Loucy (cell line): Measurements from ENCODE around the gene TMEM59.
A peak's percentile ranks its signal among the peaks of the same experiment; 100 is the strongest.

ENCODE experiments used
- H2AFZ ChIP-seq: fragments of 200-600 bp; sonication (generic); 2 replicates; pipeline ENCODE4 v1.6.0; 2016; ENCODE audit warnings: antibody characterized with exemption, mild to moderate bottlenecking, low read length, moderate library complexity
- H3F3A ChIP-seq: fragments of 200-600 bp; 2 replicates; pipeline ENCODE4 v1.6.0; 2016; ENCODE audit warnings: antibody characterized with exemption, low read depth, mild to moderate bottlenecking
- H3K27me3 ChIP-seq: fragments of 200-600 bp; sonication (generic); 2 replicates; pipeline ENCODE4 v1.6.1; 2014; ENCODE audit warnings: low read length, mild to moderate bottlenecking; ENCODE audit not compliant: insufficient read depth, poor library complexity, severe bottlenecking
- H3K36me3 ChIP-seq: fragments of 200-600 bp; sonication (generic); 2 replicates; pipeline ENCODE4 v1.6.1; 2016; ENCODE audit warnings: low read length; ENCODE audit not compliant: insufficient read depth
- H3K4me1 ChIP-seq: fragments of 200-600 bp; sonication (generic); 2 replicates; pipeline ENCODE4 v1.5.1; 2014; ENCODE audit warnings: low read length, mild to moderate bottlenecking; ENCODE audit not compliant: insufficient read depth, poor library complexity, severe bottlenecking
- H3K4me2 ChIP-seq: fragments of 200-600 bp; sonication (generic); 2 replicates; pipeline ENCODE4 v1.6.0; 2014; ENCODE audit warnings: antibody characterized with exemption, low read length, low read depth, mild to moderate bottlenecking; ENCODE audit not compliant: poor library complexity, severe bottlenecking
- H3K4me3 ChIP-seq: fragments of 200-600 bp; sonication (generic); 2 replicates; pipeline ENCODE4 v1.5.1; 2014; ENCODE audit warnings: low read length, mild to moderate bottlenecking, mixed read lengths; ENCODE audit not compliant: poor library complexity, severe bottlenecking
- H3K79me2 ChIP-seq: fragments of 200-600 bp; sonication (generic); 2 replicates; pipeline ENCODE4 v1.6.1; 2014; ENCODE audit warnings: low read length; ENCODE audit not compliant: insufficient read depth
- H3K9ac ChIP-seq: fragments of 200-600 bp; sonication (generic); 2 replicates; pipeline ENCODE4 v1.6.0; 2014; ENCODE audit warnings: mild to moderate bottlenecking, low read depth, low read length, moderate library complexity; ENCODE audit not compliant: poor library complexity, severe bottlenecking
- H3K9me2 ChIP-seq: fragments of 200-600 bp; sonication (generic); replicated peaks from 2 replicates; pipeline ENCODE4 v1.6.1; 2016; ENCODE audit warnings: low read depth, low read length, mixed read lengths
- H3K9me3 ChIP-seq: fragments of 200-600 bp; sonication (generic); 2 replicates; pipeline ENCODE4 v1.6.1; 2014; ENCODE audit warnings: mild to moderate bottlenecking, antibody characterized with exemption, low read length, low read depth; ENCODE audit not compliant: insufficient read depth
- H4K20me1 ChIP-seq: fragments of 200-600 bp; sonication (generic); 2 replicates; pipeline ENCODE4 v1.6.0; 2014; ENCODE audit warnings: antibody characterized with exemption, low read length, mild to moderate bottlenecking; ENCODE audit not compliant: insufficient read depth, poor library complexity, severe bottlenecking
- CTCF ChIP-seq: fragments of 200-600 bp; sonication (generic); conservative IDR thresholded peaks from 2 replicates; pipeline ENCODE4 v1.5.1; 2014; ENCODE audit warnings: mild to moderate bottlenecking, antibody characterized with exemption, low read length
- EZH2phosphoT487 ChIP-seq: fragments of 200-600 bp; IDR thresholded peaks from 2 replicates; pipeline ENCODE4 v1.6.1; 2018; ENCODE audit warnings: antibody characterized with exemption, mild to moderate bottlenecking, moderate library complexity, borderline replicate concordance

The TMEM59 gene

GRCh38 chr1:54069791-54070170 lies 16.8 kb upstream of the TMEM59 start:
- no peak for TF ChIP-seq EZH2phosphoT487
- no peak for TF ChIP-seq CTCF
- no peaks in the 10 kb centered on the region for H3K9me2 ChIP-seq
- peaks cover 3% of the 10 kb centered on the region; the same call in 1 of the 2 replicates for H3K36me3 ChIP-seq
- no peaks in the 10 kb centered on the region; the same call in 1 of the 2 replicates for H3K9me3 ChIP-seq
- no peaks in the 10 kb centered on the region for H3F3A ChIP-seq
- H3K4me2 ChIP-seq: no peak overlapping the region
- H3K27me3 ChIP-seq: no peaks in the 10 kb centered on the region
- no peak overlapping the region for H3K9ac ChIP-seq
- no peak overlapping the region for H3K4me3 ChIP-seq
- H3K79me2 ChIP-seq: no peaks in the 10 kb centered on the region
- no peaks in the 10 kb centered on the region for H3K4me1 ChIP-seq
- H2AFZ ChIP-seq: no peak overlapping the region
- H4K20me1 ChIP-seq: no peaks in the 10 kb centered on the region

- Histone ChIP-seq H3K4me2 (no peak overlapping the region), H4K20me1 (no peaks in the 10 kb centered on the region), H3K9me2 (no peaks in the 10 kb centered on the region), H3K4me3 (no peak overlapping the region), H3K9ac (no peak overlapping the region), H3K4me1 (no peaks in the 10 kb centered on the region), H3K79me2 (no peaks in the 10 kb centered on the region), H3K36me3 (no peaks in the 10 kb centered on the region), H2AFZ (no peak overlapping the region), H3K9me3 (no peaks in the 10 kb centered on the region), H3K27me3 (no peaks in the 10 kb centered on the region), H3F3A (no peaks in the 10 kb centered on the region)
- TF ChIP-seq EZH2phosphoT487: no peak
- TF ChIP-seq CTCF: no peak
Measured at GRCh38 chr1:54064299-54064698, 11.3 kb upstream of the TMEM59 start.

- H3K36me3 ChIP-seq: no peaks in the 10 kb centered on the region
- H3F3A ChIP-seq: no peaks in the 10 kb centered on the region
- no peaks in the 10 kb centered on the region for H3K27me3 ChIP-seq
- peak; percentile 30; the same call in 1 of the 2 replicates for TF ChIP-seq CTCF
- TF ChIP-seq EZH2phosphoT487: no peak
- H3K9me3 ChIP-seq: no peaks in the 10 kb centered on the region
- H3K4me1 ChIP-seq: peaks cover 23% of the 10 kb centered on the region
- peak overlapping the region; percentile 85 for H3K4me3 ChIP-seq
- peaks cover 58% of the 10 kb centered on the region for H3K79me2 ChIP-seq
- H3K4me2 ChIP-seq: peak overlapping the region; percentile 81
- H4K20me1 ChIP-seq: peaks cover 28% of the 10 kb centered on the region
- peak overlapping the region; percentile 90 for H2AFZ ChIP-seq
- H3K9ac ChIP-seq: peak overlapping the region; percentile 94
- H3K9me2 ChIP-seq: no peaks in the 10 kb centered on the region
Measured at GRCh38 chr1:54054438-54054749, 1.4 kb upstream of the TMEM59 start.
